DOHH2 (cell line): ENCODE data around the gene ATAD3C.

ENCODE experiments used
- CTCF ChIP-seq: fragments of 200-600 bp; sonication (generic); IDR thresholded peaks from one replicate; pipeline ENCODE4 v1.5.1; 2014; ENCODE audit warnings: antibody characterized with exemption, mild to moderate bottlenecking, low read depth, low read length; ENCODE audit not compliant: poor library complexity, severe bottlenecking
- EZH2phosphoT487 ChIP-seq: fragments of 200-600 bp; sonication (generic); IDR thresholded peaks from 2 replicates; pipeline ENCODE4 v1.6.1; 2017; ENCODE audit warnings: borderline replicate concordance, mild to moderate bottlenecking, antibody characterized with exemption, low read length, moderate library complexity, mixed read lengths

DNA sequence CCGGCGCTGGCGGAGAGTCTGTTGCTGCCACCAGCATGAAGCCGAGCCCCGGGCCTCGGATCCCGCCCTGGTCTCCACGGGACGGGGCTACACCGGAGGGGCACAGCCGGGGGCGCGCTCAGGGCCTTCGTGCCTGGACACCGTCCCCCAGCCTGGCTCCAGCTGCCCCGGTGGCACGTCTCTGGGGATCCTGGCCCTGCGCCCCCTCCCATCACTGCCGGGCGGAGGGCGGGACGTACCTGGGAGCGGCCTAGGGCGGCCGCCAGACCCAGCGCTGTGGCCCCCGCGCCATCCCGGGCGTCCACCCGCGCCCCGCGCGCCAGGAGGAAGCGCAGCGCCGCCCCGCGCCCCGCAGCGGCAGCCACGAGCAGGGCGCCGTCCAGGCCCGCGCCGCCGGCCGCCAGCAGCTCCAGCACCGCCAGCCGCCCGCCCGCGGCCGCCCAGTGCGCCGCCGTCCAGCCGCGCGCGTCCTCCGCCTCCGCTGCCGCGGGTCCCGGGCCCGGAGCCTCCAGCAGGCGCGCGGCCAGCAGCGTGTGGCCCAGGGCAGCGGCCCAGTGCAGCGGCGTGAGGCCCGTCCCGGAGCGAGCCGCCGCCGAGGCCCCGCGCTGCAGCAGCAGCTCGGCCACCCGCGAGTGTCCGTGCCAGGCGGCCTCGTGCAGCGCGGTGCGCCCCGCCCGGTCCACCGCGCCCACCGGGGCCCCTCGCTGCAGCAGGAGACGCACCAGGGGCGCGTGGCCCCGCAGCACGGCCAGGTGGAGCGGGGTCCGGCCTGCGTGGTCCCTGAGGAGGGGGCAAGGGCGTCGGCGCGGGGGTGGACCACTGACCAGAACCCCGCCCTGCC lies 29.5 kb upstream of the ATAD3C start:
- no peak for TF ChIP-seq CTCF
- no peak for TF ChIP-seq EZH2phosphoT487
